T-cell (primary cell): Measurements from ENCODE around the gene NDUFB3. TPM values are rescaled to one million over a fixed set of nuclear protein-coding genes. Genes with fewer than 3 reads are reported as not detected.
"Not testable (repeated sequence)": the region's sequence is repeated elsewhere in the genome, so short reads cannot be mapped to it uniquely, and the experiment has no call there.

Experiments
- ATAC-seq, 4 experiments: fragments of 200-7000 bp in 3 of 4; fragments of 150-1000 bp in 1 of 4; cut with Tn5 transposase; replicated peaks in 1 of 4; 1 replicate in 3 of 4; 2 replicates in 1 of 4; pipeline ENCODE4 v1.10.0; 2021; ENCODE audit warnings: moderate library complexity in 3 of 4, mild to moderate bottlenecking in 2 of 4, moderate number of reproducible peaks in 1 of 4
- CTCF ChIA-PET, 2 donors: fragments of 300-600 bp; sonication (Branson Sonifier 250); formaldehyde crosslinking; loops; one replicate each; lab custom pipeline; 2022; ENCODE audit warnings: antibody characterized with exemption in 2 of 2; lab: Charles Lee
- POLR2A ChIA-PET, 2 donors: fragments of 300-600 bp; sonication (Branson Sonifier 250); formaldehyde crosslinking; loops; one replicate each; lab custom pipeline; 2022; ENCODE audit warnings: antibody characterized with exemption in 2 of 2; lab: Charles Lee
- DNase-seq, 35 experiments: peaks; one replicate each; pipeline versions ENCODE4 v3.0.0 to v3.0.0-alpha.2; 2013 to 2023
- H3K27ac ChIP-seq: one replicate; pipeline ENCODE4 v1.5.1; 2013; ENCODE audit warnings: low read length
- H3K27me3 ChIP-seq, 2 experiments: replicated peaks in 1 of 2; 1 replicate in 1 of 2; 2 replicates in 1 of 2; pipeline versions ENCODE4 v1.6.1 to v1.7.0; 2013; ENCODE audit warnings: low read length in 1 of 2, mixed read lengths in 1 of 2; ENCODE audit not compliant: control insufficient read depth in 2 of 2, insufficient read depth in 2 of 2; ENCODE audit errors: extremely low read depth in 1 of 2
- H3K36me3 ChIP-seq, 2 donors: 1 replicate in 1 of 2; 2 replicates in 1 of 2; pipeline versions ENCODE4 v1.6.1 to v1.7.0; 2013; ENCODE audit warnings: low read length in 1 of 2; ENCODE audit not compliant: control insufficient read depth in 2 of 2, insufficient read depth in 1 of 2; ENCODE audit errors: extremely low read depth in 1 of 2
- H3K4me1 ChIP-seq, 2 experiments: 1 replicate in 1 of 2; 2 replicates in 1 of 2; pipeline versions ENCODE4 v1.6.1 to v1.7.0; 2013; ENCODE audit warnings: low read length in 2 of 2, mixed read lengths in 1 of 2; ENCODE audit not compliant: insufficient read depth in 2 of 2, control insufficient read depth in 1 of 2; ENCODE audit errors: extremely low read depth in 1 of 2
- H3K4me3 ChIP-seq, 2 donors: 1 replicate in 1 of 2; 2 replicates in 1 of 2; pipeline versions ENCODE4 v1.5.1 to v1.7.0; 2013; ENCODE audit warnings: mild to moderate bottlenecking in 2 of 2, low read length in 1 of 2, moderate library complexity in 1 of 2; ENCODE audit not compliant: control insufficient read depth in 1 of 2; ENCODE audit errors: extremely low read depth in 1 of 2
- H3K9me3 ChIP-seq: 2 replicates; pipeline ENCODE4 v1.7.0; 2013
- H3K27ac Mint-ChIP-seq, 2 donors: one replicate each; pipeline ENCODE4 v1.8.0; 2020 to 2021; ENCODE audit warnings: mild to moderate bottlenecking in 2 of 2, mixed read lengths in 2 of 2
- H3K27me3 Mint-ChIP-seq, 2 donors: one replicate each; pipeline ENCODE4 v1.8.0; 2021 to 2022; ENCODE audit warnings: mixed read lengths in 2 of 2
- H3K36me3 Mint-ChIP-seq: one replicate; pipeline ENCODE4 v1.8.0; 2021; ENCODE audit warnings: mixed read lengths
- H3K4me1 Mint-ChIP-seq, 3 donors: one replicate each; pipeline ENCODE4 v1.8.0; 2020 to 2022; ENCODE audit warnings: mixed read lengths in 3 of 3, mild to moderate bottlenecking in 1 of 3
- H3K4me3 Mint-ChIP-seq, 3 donors: one replicate each; pipeline ENCODE4 v1.8.0; 2020 to 2022; ENCODE audit warnings: mild to moderate bottlenecking in 3 of 3, mixed read lengths in 3 of 3, moderate library complexity in 3 of 3
- H3K9me3 Mint-ChIP-seq, 3 donors: one replicate each; pipeline ENCODE4 v1.8.0; 2020 to 2022; ENCODE audit warnings: mixed read lengths in 3 of 3
- WGBS: methylation state at CpG from one replicate; pipeline ENCODE4 v1.1.5; 2013; ENCODE audit warnings: missing lambda C conversion rate; ENCODE audit not compliant: insufficient coverage; 5-methylcytosine and 5-hydroxymethylcytosine counted together
- total RNA-seq, 35 experiments: library from RNA in 6 of 35; stranded (reverse) in 6 of 35; fragments of 120-200 nt in 1 of 35; gene quantifications; one replicate each; pipeline versions ENCODE4 v1.2.1 to v1.2.4 and lab custom pipeline; 2013 to 2026

The NDUFB3 gene
- total RNA-seq, 5 donors from 2014 or later (not counting 1 experiment from before 2014, with no cell fraction given): 31.4 to 43.7 (median 38.8) TPM

- H3K36me3 ChIP-seq, H3K4me1 ChIP-seq, H3K27ac Mint-ChIP-seq, H3K4me3 ChIP-seq, H3K4me3 Mint-ChIP-seq, POLR2A ChIA-PET, ATAC-seq, DNase-seq, CTCF ChIA-PET, H3K9me3 ChIP-seq, H3K27me3 Mint-ChIP-seq, H3K9me3 Mint-ChIP-seq, H3K27ac ChIP-seq, H3K27me3 ChIP-seq: not testable (repeated sequence)
- WGBS: 95% methylated on average over 13 of the region's 36 CpGs
- Mint-ChIP-seq H3K4me1 (peaks cover 14 to 22% (median 17%) of the 10 kb centered on the region in 3 donors), H3K36me3 (peaks cover 39% of the 10 kb centered on the region)
Observed at GRCh38 chr2:201042451-201042850, 29.4 kb upstream of the NDUFB3 start.

GRCh38 chr2:201043050-201043449, 28.8 kb upstream of the NDUFB3 start:
- H3K4me1 ChIP-seq, H3K36me3 ChIP-seq, H3K9me3 ChIP-seq, POLR2A ChIA-PET, H3K27ac ChIP-seq, DNase-seq, ATAC-seq, CTCF ChIA-PET, H3K27me3 ChIP-seq, H3K27ac Mint-ChIP-seq, H3K4me3 Mint-ChIP-seq, H3K27me3 Mint-ChIP-seq, H3K4me3 ChIP-seq: not testable (repeated sequence)
- peaks cover 0 to 11% (median 2%) of the 10 kb centered on the region in 3 donors for H3K9me3 Mint-ChIP-seq
- peaks cover 14 to 21% (median 17%) of the 10 kb centered on the region in 3 donors for H3K4me1 Mint-ChIP-seq
- no CpG with 5 or more reads among the region's 5 CpGs for WGBS
- peaks cover 42% of the 10 kb centered on the region for H3K36me3 Mint-ChIP-seq

GRCh38 chr2:201046881-201047280, 24.9 kb upstream of the NDUFB3 start:
- no peak overlapping the region for H3K27ac Mint-ChIP-seq
- CTCF ChIA-PET: no interaction called here
- peaks cover 23 to 29% (median 24%) of the 10 kb centered on the region in 3 donors for H3K4me1 Mint-ChIP-seq

GRCh38 chr2:201049455-201049854, 22.3 kb upstream of the NDUFB3 start:
- Histone ChIP-seq H3K27me3 (no peaks in the 10 kb centered on the region), H3K27ac (no peak overlapping the region), H3K36me3 (peaks cover 7% of the 10 kb centered on the region in 2 donors), H3K9me3 (no peaks in the 10 kb centered on the region), H3K4me3 (no peak overlapping the region), H3K4me1 (no peaks in the 10 kb centered on the region)
- H3K27ac Mint-ChIP-seq: no peak overlapping the region
- peaks cover 0 to 11% (median 2%) of the 10 kb centered on the region in 3 donors for H3K9me3 Mint-ChIP-seq
- ChIA-PET POLR2A (interaction anchor here in 1 of 2 donors (0.8 kb wide), 1 partner anchor 611 kb away, joined by 5 read pairs; no protein-coding TSS in a partner anchor), CTCF (interaction anchor here in 1 of 2 donors (0.6 kb wide), 1 partner anchor 810 kb away, joined by 3 read pairs; no protein-coding TSS in a partner anchor)
- peaks cover 44% of the 10 kb centered on the region for H3K36me3 Mint-ChIP-seq
- WGBS: 100% methylated on average over 4 of the region's 11 CpGs
- DNase-seq (no peak), ATAC-seq (no peak)
- no peak overlapping the region for H3K4me3 Mint-ChIP-seq
- H3K27me3 Mint-ChIP-seq: no peaks in the 10 kb centered on the region
- peaks cover 33 to 37% (median 35%) of the 10 kb centered on the region in 3 donors for H3K4me1 Mint-ChIP-seq

More at GRCh38 chr2:201046881-201047280, 24.9 kb upstream of the NDUFB3 start:
- DNase-seq (no peak), ATAC-seq (no peak)
- Mint-ChIP-seq H3K27me3 (no peaks in the 10 kb centered on the region), H3K4me3 (no peak overlapping the region), H3K36me3 (peaks cover 37% of the 10 kb centered on the region), H3K9me3 (peaks cover 0 to 11% (median 2%) of the 10 kb centered on the region in 3 donors)
- Histone ChIP-seq H3K27ac (no peak overlapping the region), H3K9me3 (no peaks in the 10 kb centered on the region), H3K4me3 (no peak overlapping the region), H3K36me3 (peaks cover 4 to 7% of the 10 kb centered on the region in 2 donors), H3K4me1 (no peaks in the 10 kb centered on the region), H3K27me3 (no peaks in the 10 kb centered on the region)
- POLR2A ChIA-PET: interaction anchor here in 1 of 2 donors (0.6 kb wide), 1 partner anchor 46 kb away, joined by 3 read pairs; no protein-coding TSS in a partner anchor
- no CpG with 5 or more reads among the region's 2 CpGs for WGBS

- H3K27ac ChIP-seq: no peak overlapping the region
- Mint-ChIP-seq H3K27me3 (no peaks in the 10 kb centered on the region), H3K4me3 (no peak overlapping the region), H3K4me1 (peaks cover 39 to 47% (median 46%) of the 10 kb centered on the region in 3 donors), H3K36me3 (peaks cover 30% of the 10 kb centered on the region), H3K9me3 (no peaks in the 10 kb centered on the region), H3K27ac (peak overlapping the region in 1 of 2 donors; percentile 36)
- POLR2A ChIA-PET: interaction anchor here in 1 of 2 donors (0.7 to 1.5 kb wide), 2 partner anchors 12 to 13 kb away, joined by 4 to 7 read pairs; no protein-coding TSS in a partner anchor
- 100% methylated on average over 1 of the region's 2 CpGs for WGBS
- H3K27me3 ChIP-seq: no peaks in the 10 kb centered on the region
- no peak overlapping the region for H3K4me3 ChIP-seq
- DNase-seq (no peak), ATAC-seq (no peak)
- peaks cover 0 to 2% of the 10 kb centered on the region in 2 experiments for H3K4me1 ChIP-seq
- H3K9me3 ChIP-seq: no peaks in the 10 kb centered on the region
- peaks cover 4 to 24% of the 10 kb centered on the region in 2 donors for H3K36me3 ChIP-seq
- CTCF ChIA-PET: interaction anchor here (0.5 to 1.5 kb wide), 6 partner anchors 11 to 680 kb away, joined by 3 to 7 read pairs (median 4); no protein-coding TSS in a partner anchor
Observed at GRCh38 chr2:201057087-201057521, 14.7 kb upstream of the NDUFB3 start.

- no peak overlapping the region for H3K4me3 ChIP-seq
- H3K9me3 ChIP-seq: no peaks in the 10 kb centered on the region
- no peaks in the 10 kb centered on the region for H3K27me3 Mint-ChIP-seq
- H3K27ac ChIP-seq: no peak overlapping the region
- H3K27ac Mint-ChIP-seq: peak overlapping the region; percentile 6 to 36
- DNase-seq (no peak), ATAC-seq (no peak)
- H3K36me3 Mint-ChIP-seq: peaks cover 26% of the 10 kb centered on the region
- ChIA-PET POLR2A (interaction anchor here in 1 of 2 donors (1.5 kb wide), 1 partner anchor 11 kb away, joined by 7 read pairs; no protein-coding TSS in a partner anchor), CTCF (interaction anchor here (0.7 to 1.5 kb wide), 3 partner anchors 10 to 108 kb away, joined by 3 to 7 read pairs (median 3); no protein-coding TSS in a partner anchor)
- H3K9me3 Mint-ChIP-seq: no peaks in the 10 kb centered on the region
- peaks cover 4 to 24% of the 10 kb centered on the region in 2 donors for H3K36me3 ChIP-seq
- no peaks in the 10 kb centered on the region for H3K27me3 ChIP-seq
- no peak overlapping the region for H3K4me3 Mint-ChIP-seq
- H3K4me1 Mint-ChIP-seq: peaks cover 34 to 43% (median 42%) of the 10 kb centered on the region in 3 donors
- WGBS: 88% methylated on average over 2 of the region's 4 CpGs
- peaks cover 0 to 2% of the 10 kb centered on the region in 2 experiments for H3K4me1 ChIP-seq
Observed at GRCh38 chr2:201057715-201058248, 14.0 kb upstream of the NDUFB3 start.
